ENCODE results near the gene NUAK2. TPM values are rescaled to one million over a fixed set of nuclear protein-coding genes. Genes with fewer than 3 reads are reported as not detected.
A peak's percentile ranks its signal among the peaks of the same experiment; 100 is the strongest.

The NUAK2 gene
- total and polyA plus RNA-seq, 2 of the 4 experiments (the other 2 are of a cell fraction), result 7.2 to 17.6 TPM

GRCh38 chr1:205266611-205267305, 54.8 kb downstream of the NUAK2 start:
- no peak overlapping the region for H3K4me2 ChIP-seq (ENCODE audit: low read depth, low read length)
- no peak overlapping the region for H3K14ac ChIP-seq (replicated peaks; ENCODE audit: low read depth, low read length)
- no peak overlapping the region for H4K8ac ChIP-seq (ENCODE audit: low read depth in 2 of 2, low read length in 2 of 2)
- no peak overlapping the region for H3K4me3 ChIP-seq (ENCODE audit: insufficient read depth, low read depth, low read length)
- H3K18ac ChIP-seq (ENCODE audit: low read depth, low read length), result no peak overlapping the region
- peak overlapping the region; percentile 12; the same call in 1 of the 2 replicates for H3K4ac ChIP-seq (ENCODE audit: low read depth, low read length)
- ChIA-PET CTCF (interaction anchor here (0.6 kb wide), 1 partner anchor 218 kb away, joined by 4 read pairs; no protein-coding TSS in a partner anchor), POLR2A (ENCODE audit: unreplicated experiment) (no interaction called here)
- WGBS, 2 experiments (ENCODE audit: extremely low coverage in 2 of 2, insufficient read length in 1 of 2), result 90% methylated on average over 2 of the region's 10 CpGs; no CpG with 5 or more reads in 1 of the 2 experiments
- no peaks in the 10 kb centered on the region for H3K9me3 ChIP-seq (ENCODE audit: control insufficient read depth, insufficient read depth, low read length)
- dilution Hi-C loops (cut with HindIII; ENCODE audit: low sequenced_read_pairs, unreplicated experiment), result no loop called here
- no peak overlapping the region; the same call in 1 of the 2 replicates for H3K23ac ChIP-seq (ENCODE audit: low read depth, low read length)
- DNase-seq (no peak), ATAC-seq (ENCODE audit: low read depth) (no peak)
- peaks cover 24% of the 10 kb centered on the region for H3K9me1 ChIP-seq (ENCODE audit: insufficient read depth, low read length)
- peaks cover 0 to 15% of the 10 kb centered on the region in 2 experiments; a peak in 2 of 4 replicates for H3K79me1 ChIP-seq (ENCODE audit: low read depth in 1 of 2, low read length in 2 of 2)
- H3K4me1 ChIP-seq (ENCODE audit: control insufficient read depth, insufficient read depth, low read length), result peaks cover 26% of the 10 kb centered on the region
- H4K5ac ChIP-seq (ENCODE audit: low read depth, low read length), result no peak overlapping the region
- no peak overlapping the region; the same call in 1 of the 3 replicates for H2BK15ac ChIP-seq (ENCODE audit: low read depth, low read length)
- no peak overlapping the region for H2BK5ac ChIP-seq (ENCODE audit: low read depth, low read length, poor library complexity, severe bottlenecking)
- no peak overlapping the region for H2AK9ac ChIP-seq (replicated peaks; ENCODE audit: low read depth, low read length, poor library complexity)
- 0 out of 2 replicates have a peak overlapping the region, but pooled peaks have one; percentile 59 for H2AK5ac ChIP-seq (ENCODE audit: low read depth, low read length)
- no TSS peak for BruUV-seq (replicated peaks)
- in situ Hi-C loops (cut with MboI; ENCODE audit: low sequenced_read_pairs), result loop anchor here (25.0 kb wide), 1 partner anchor 454 kb away; no protein-coding TSS in a partner anchor
- H3K27me3 ChIP-seq (ENCODE audit: control insufficient read depth, insufficient read depth, low read length), result no peaks in the 10 kb centered on the region
- no peak overlapping the region for H3K56ac ChIP-seq (ENCODE audit: extremely low read depth, insufficient read depth, low read length)
- no peak overlapping the region for H3K27ac ChIP-seq (ENCODE audit: insufficient read depth, low read length)
- no peaks in the 10 kb centered on the region for H3K36me3 ChIP-seq (ENCODE audit: control insufficient read depth, insufficient read depth, low read length)
- no peak overlapping the region for H2BK20ac ChIP-seq (ENCODE audit: low read depth, low read length)
- H4K20me1 ChIP-seq (ENCODE audit: insufficient read depth, low read length), result no peaks in the 10 kb centered on the region
- TF ChIP-seq USF2 (IDR thresholded peaks at IDR 0.05; ENCODE audit: low read depth, low read length) (no peak), FOS (IDR thresholded peaks at IDR 0.05; ENCODE audit: low read depth, low read length) (no peak), ELK1 (IDR thresholded peaks at IDR 0.05; ENCODE audit: borderline replicate concordance, low read depth, low read length) (no peak), RCOR1 (IDR thresholded peaks at IDR 0.05; ENCODE audit: insufficient replicate concordance, low read length) (no peak), MAFK (IDR thresholded peaks at IDR 0.05; ENCODE audit: low read depth, low read length) (no peak), CTCF (conservative IDR thresholded peaks at IDR 0.05; ENCODE audit: low read depth, low read length) (no peak), NFE2L2 (IDR thresholded peaks at IDR 0.05; ENCODE audit: low read depth, low read length) (no peak), POLR2A (IDR thresholded peaks at IDR 0.05; ENCODE audit: low read depth, low read length) (no peak), CEBPB (IDR thresholded peaks at IDR 0.05; ENCODE audit: low read depth, low read length) (no peak), RAD21 (IDR thresholded peaks at IDR 0.05; ENCODE audit: low read length) (no peak), RFX5 (IDR thresholded peaks at IDR 0.05; ENCODE audit: low read depth, low read length) (no peak), MAZ (IDR thresholded peaks at IDR 0.05; ENCODE audit: borderline replicate concordance, low read depth, low read length) (no peak), MXI1 (IDR thresholded peaks at IDR 0.05; ENCODE audit: borderline replicate concordance, low read depth, low read length) (no peak), BHLHE40 (IDR thresholded peaks at IDR 0.05; ENCODE audit: low read depth, low read length) (no peak)
- intact Hi-C loops (cut with micrococcal nuclease), result no loop called here
- H2BK120ac ChIP-seq (ENCODE audit: low read depth, low read length), result no peak overlapping the region
- no peak overlapping the region for H4K91ac ChIP-seq (ENCODE audit: insufficient read depth, low read depth, low read length)
- H3K9ac ChIP-seq (ENCODE audit: low read depth, low read length), result no peak overlapping the region
- H2AFZ ChIP-seq (replicated peaks; ENCODE audit: low read length, poor library complexity), result peak overlapping the region; percentile 54
